H1 (cell line): ENCODE measurements around the gene SPDYE1.

Source experiments
- BACH1 ChIP-seq: IDR thresholded peaks from 2 replicates; pipeline ENCODE4 v1.6.1; 2012; ENCODE audit warnings: low read length, improper control_type of control experiment
- CEBPB ChIP-seq: IDR thresholded peaks from 2 replicates; pipeline ENCODE4 v1.6.1; 2012; ENCODE audit warnings: low read depth, low read length
- CTCF ChIP-seq, 3 experiments: IDR thresholded peaks; 1 replicate in 2 of 3; 2 replicates in 1 of 3; pipeline versions ENCODE4 v1.5.1 to v1.6.1; 2011; ENCODE audit warnings: low read length in 3 of 3, mild to moderate bottlenecking in 3 of 3, inconsistent platforms in 2 of 3, low read depth in 1 of 3, moderate library complexity in 1 of 3; ENCODE audit not compliant: insufficient read depth in 1 of 3; ENCODE audit errors: control extremely low read depth in 1 of 3
- EP300 ChIP-seq, 2 experiments: IDR thresholded peaks; 1 replicate in 1 of 2; 2 replicates in 1 of 2; pipeline ENCODE4 v1.6.1; 2011 to 2012; ENCODE audit warnings: low read depth in 2 of 2, low read length in 2 of 2, mild to moderate bottlenecking in 2 of 2, borderline replicate concordance in 1 of 2, inconsistent platforms in 1 of 2, moderate library complexity in 1 of 2
- HDAC2 ChIP-seq, 2 experiments: fragments of 300-600 bp in 1 of 2; sonication (generic) in 1 of 2; IDR thresholded peaks; 2 replicates each; pipeline ENCODE4 v1.6.1; 2011 to 2012; ENCODE audit warnings: low read depth in 2 of 2, low read length in 2 of 2, mild to moderate bottlenecking in 2 of 2, moderate library complexity in 2 of 2, borderline replicate concordance in 1 of 2, inconsistent platforms in 1 of 2
- HDAC6 ChIP-seq: IDR thresholded peaks from one replicate; pipeline ENCODE4 v1.7.1; 2012; ENCODE audit warnings: low read depth, mild to moderate bottlenecking, inconsistent platforms, low read length, moderate library complexity
- JUN ChIP-seq: IDR thresholded peaks from 2 replicates; pipeline ENCODE4 v1.6.1; 2011; ENCODE audit warnings: low read depth, mild to moderate bottlenecking, improper control_type of control experiment, low read length
- KDM1A ChIP-seq: fragments of 200-600, 300-600 bp; sonication (generic); IDR thresholded peaks from 2 replicates; pipeline ENCODE4 v1.7.1; 2016; ENCODE audit warnings: mild to moderate bottlenecking, low read length, borderline replicate concordance
- PHF8 ChIP-seq: fragments of 200-600 bp; sonication (generic); conservative IDR thresholded peaks from 2 replicates; pipeline ENCODE4 v1.7.1; 2012; ENCODE audit warnings: low read depth, mild to moderate bottlenecking, inconsistent platforms, low read length, moderate library complexity
- POLR2A ChIP-seq, 2 experiments: IDR thresholded peaks; 1 replicate in 1 of 2; 2 replicates in 1 of 2; pipeline ENCODE4 v1.6.1; 2011; ENCODE audit warnings: low read depth in 2 of 2, low read length in 2 of 2, mild to moderate bottlenecking in 2 of 2; ENCODE audit errors: control extremely low read depth in 1 of 2
- POLR2AphosphoS5 ChIP-seq: IDR thresholded peaks from 2 replicates; pipeline ENCODE4 v1.6.1; 2011; ENCODE audit warnings: low read depth, low read length
- RXRA ChIP-seq: IDR thresholded peaks from 2 replicates; pipeline ENCODE4 v1.6.1; 2011; ENCODE audit warnings: low read depth, mild to moderate bottlenecking, low read length, moderate library complexity; ENCODE audit not compliant: insufficient read depth
- SP2 ChIP-seq: IDR thresholded peaks from 2 replicates; pipeline ENCODE4 v1.6.1; 2012; ENCODE audit warnings: mild to moderate bottlenecking, low read length, inconsistent platforms
- SRF ChIP-seq: IDR thresholded peaks from 2 replicates; pipeline ENCODE4 v1.6.1; 2011; ENCODE audit warnings: mild to moderate bottlenecking, low read depth, low read length, moderate library complexity

- TF ChIP-seq CTCF (IDR thresholded peaks at IDR 0.05; ENCODE audit: control extremely low read depth in 1 of 3, insufficient read depth in 1 of 3, low read depth in 1 of 3, low read length in 3 of 3) (no peak), SRF (no peak), CEBPB (no peak), HDAC2 (IDR thresholded peaks at IDR 0.05; ENCODE audit: borderline replicate concordance in 1 of 2, low read depth in 2 of 2, low read length in 2 of 2) (no peak), POLR2A (IDR thresholded peaks at IDR 0.05; ENCODE audit: control extremely low read depth in 1 of 2, low read depth in 2 of 2, low read length in 2 of 2) (no peak), JUN (no peak), POLR2AphosphoS5 (no peak), EP300 (IDR thresholded peaks at IDR 0.05; ENCODE audit: borderline replicate concordance in 1 of 2, low read depth in 2 of 2, low read length in 2 of 2) (no peak), SP2 (no peak), BACH1 (no peak), HDAC6 (no peak), KDM1A (no peak), RXRA (no peak), PHF8 (no peak)
Observed at GRCh38 chr7:44056681-44057080, 59.0 kb downstream of the SPDYE1 start.
